Fibroblast of pulmonary artery (primary cell): ENCODE results near the gene PHPT1.
"Not testable (repeated sequence)": the region's sequence is repeated elsewhere in the genome, so short reads cannot be mapped to it uniquely, and the experiment has no call there.

ENCODE experiments used
- DNase-seq: peaks from one replicate; pipeline ENCODE4 v3.0.0-alpha.2; 2010; ENCODE audit warnings: low read depth
- H3K4me3 ChIP-seq: replicated peaks from 2 replicates; pipeline ENCODE4 v1.5.1; 2011; ENCODE audit warnings: low read depth, mild to moderate bottlenecking, control low read depth, low read length, moderate library complexity
- CTCF ChIP-seq: IDR thresholded peaks from 2 replicates; pipeline ENCODE4 v1.5.1; 2011; ENCODE audit warnings: mild to moderate bottlenecking, control low read depth, low read length, inconsistent platforms; ENCODE audit errors: missing control alignments

The PHPT1 gene

GRCh38 chr9:136835932-136836904, 13.0 kb upstream of the PHPT1 start:
- no peak for TF ChIP-seq CTCF
- no peak for DNase-seq

GRCh38 chr9:136837146-136837855, 11.9 kb upstream of the PHPT1 start:
- no peak for TF ChIP-seq CTCF
- H3K4me3 ChIP-seq: no peak overlapping the region
- no peak for DNase-seq

More at GRCh38 chr9:136835932-136836904, 13.0 kb upstream of the PHPT1 start:
- H3K4me3 ChIP-seq: no peak overlapping the region

- DNase-seq, H3K4me3 ChIP-seq: not testable (repeated sequence)
These were observed 11.3 kb upstream of the PHPT1 start for GRCh38 chr9:136837856-136838277.

- H3K4me3 ChIP-seq: no peak overlapping the region
- no peak for DNase-seq
- TF ChIP-seq CTCF: no peak
These were observed 10.6 kb upstream of the PHPT1 start for GRCh38 chr9:136838314-136839228.

GRCh38 chr9:136839229-136840139, 9.7 kb upstream of the PHPT1 start:
- no peak for DNase-seq
- H3K4me3 ChIP-seq: no peak overlapping the region
- no peak for TF ChIP-seq CTCF

GRCh38 chr9:136840140-136840876, 8.9 kb upstream of the PHPT1 start:
- H3K4me3 ChIP-seq: no peak overlapping the region
- TF ChIP-seq CTCF: no peak
- no peak for DNase-seq
